ENCODE data around the gene CFAP73. TPM values are rescaled to one million over a fixed set of nuclear protein-coding genes. Genes with fewer than 3 reads are reported as not detected.

Gene CFAP73
- total RNA-seq, 1 experiment from 2014 or later: 0.10 TPM

DNA sequence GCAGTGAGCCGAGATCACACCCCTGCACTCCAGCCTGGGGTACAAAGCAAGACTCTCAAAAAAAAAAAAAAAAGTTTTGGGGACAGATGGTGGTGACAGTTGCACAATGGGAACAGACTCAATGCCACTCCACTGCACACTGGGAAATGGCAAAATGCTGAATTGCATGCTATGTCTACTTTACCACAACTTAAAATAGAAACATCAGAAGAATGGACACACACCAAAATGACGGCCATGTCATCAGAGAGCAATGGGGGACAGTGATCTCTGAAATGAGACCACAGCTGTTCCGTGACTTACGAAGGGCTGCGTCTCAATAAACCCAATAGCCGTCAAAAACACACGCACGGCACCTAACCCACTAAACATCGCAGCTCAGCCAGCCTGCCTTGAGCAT lies 22.0 kb downstream of the CFAP73 start:
- in situ Hi-C loops (cut with HindIII; ENCODE audit: low pct_unique_long_range_greater_than_20kb, low sequenced_read_pairs): loop anchor here (25.0 kb wide), 1 partner anchor 109 kb away; the partner anchor contains the start of gene DTX1
- H3K27me3 ChIP-seq (ENCODE audit: control insufficient read depth, insufficient read depth, low read length): no peaks in the 10 kb centered on the region
- no peak for TF ChIP-seq POLR2AphosphoS5 (IDR thresholded peaks at IDR 0.05; ENCODE audit: low read depth, low read length)
- TF ChIP-seq, protein P1, sequence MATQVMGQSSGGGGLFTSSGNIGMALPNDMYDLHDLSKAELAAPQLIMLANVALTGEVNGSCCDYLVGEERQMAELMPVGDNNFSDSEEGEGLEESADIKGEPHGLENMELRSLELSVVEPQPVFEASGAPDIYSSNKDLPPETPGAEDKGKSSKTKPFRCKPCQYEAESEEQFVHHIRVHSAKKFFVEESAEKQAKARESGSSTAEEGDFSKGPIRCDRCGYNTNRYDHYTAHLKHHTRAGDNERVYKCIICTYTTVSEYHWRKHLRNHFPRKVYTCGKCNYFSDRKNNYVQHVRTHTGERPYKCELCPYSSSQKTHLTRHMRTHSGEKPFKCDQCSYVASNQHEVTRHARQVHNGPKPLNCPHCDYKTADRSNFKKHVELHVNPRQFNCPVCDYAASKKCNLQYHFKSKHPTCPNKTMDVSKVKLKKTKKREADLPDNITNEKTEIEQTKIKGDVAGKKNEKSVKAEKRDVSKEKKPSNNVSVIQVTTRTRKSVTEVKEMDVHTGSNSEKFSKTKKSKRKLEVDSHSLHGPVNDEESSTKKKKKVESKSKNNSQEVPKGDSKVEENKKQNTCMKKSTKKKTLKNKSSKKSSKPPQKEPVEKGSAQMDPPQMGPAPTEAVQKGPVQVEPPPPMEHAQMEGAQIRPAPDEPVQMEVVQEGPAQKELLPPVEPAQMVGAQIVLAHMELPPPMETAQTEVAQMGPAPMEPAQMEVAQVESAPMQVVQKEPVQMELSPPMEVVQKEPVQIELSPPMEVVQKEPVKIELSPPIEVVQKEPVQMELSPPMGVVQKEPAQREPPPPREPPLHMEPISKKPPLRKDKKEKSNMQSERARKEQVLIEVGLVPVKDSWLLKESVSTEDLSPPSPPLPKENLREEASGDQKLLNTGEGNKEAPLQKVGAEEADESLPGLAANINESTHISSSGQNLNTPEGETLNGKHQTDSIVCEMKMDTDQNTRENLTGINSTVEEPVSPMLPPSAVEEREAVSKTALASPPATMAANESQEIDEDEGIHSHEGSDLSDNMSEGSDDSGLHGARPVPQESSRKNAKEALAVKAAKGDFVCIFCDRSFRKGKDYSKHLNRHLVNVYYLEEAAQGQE (IDR thresholded peaks at IDR 0.05; ENCODE audit: insufficient read depth in 1 of 2, low read depth in 2 of 2, low read length in 1 of 2): no peak
- H3K36me3 ChIP-seq (ENCODE audit: control insufficient read depth, insufficient read depth, low read length): peaks cover 20% of the 10 kb centered on the region
- no peak overlapping the region for H3K4me3 ChIP-seq (ENCODE audit: low read depth in 2 of 2, low read length in 2 of 2)
- no peak overlapping the region for H3K27ac ChIP-seq (ENCODE audit: low read length)
- ChIA-PET POLR2A (no interaction called here), CTCF (interaction anchor here (0.6 kb wide), 1 partner anchor 31 kb away, joined by 3 read pairs; no protein-coding TSS in a partner anchor)
- BruUV-seq (replicated peaks): no TSS peak
- H3K4me1 ChIP-seq (ENCODE audit: control insufficient read depth, insufficient read depth, low read length): no peaks in the 10 kb centered on the region
- ATAC-seq: no peak
- intact Hi-C loops (cut with micrococcal nuclease; ENCODE audit: unreplicated experiment): no loop called here
- no peak for DNase-seq (ENCODE audit: low read depth, low spot score)
- H3K9me3 ChIP-seq (ENCODE audit: control insufficient read depth, insufficient read depth, low read depth, low read length): no peaks in the 10 kb centered on the region

DNA sequence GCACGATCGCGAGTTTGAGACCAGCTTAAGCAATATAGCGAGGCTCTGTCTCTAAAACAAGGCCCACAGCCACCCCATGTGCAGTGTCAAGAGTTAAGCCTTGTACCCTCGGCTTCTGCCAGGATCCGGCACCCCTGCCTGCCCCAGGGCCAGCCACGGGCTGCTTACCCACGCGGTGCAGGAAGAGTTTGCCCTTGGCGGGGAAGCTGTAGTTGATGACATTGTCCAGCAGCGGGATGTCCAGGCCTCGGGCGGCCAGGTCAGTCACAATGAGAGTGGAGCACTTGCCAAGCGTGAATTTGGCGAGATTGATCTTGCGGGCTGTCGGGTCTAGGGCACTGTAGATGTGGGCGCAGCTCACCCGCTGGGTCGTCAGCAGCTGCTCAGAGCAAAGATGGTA lies 22.7 kb downstream of the CFAP73 start:
- BruUV-seq (replicated peaks): no TSS peak
- Histone ChIP-seq H3K4me3 (ENCODE audit: low read depth in 2 of 2, low read length in 2 of 2) (no peak overlapping the region), H3K36me3 (ENCODE audit: control insufficient read depth, insufficient read depth, low read length) (peaks cover 22% of the 10 kb centered on the region), H3K9me3 (ENCODE audit: control insufficient read depth, insufficient read depth, low read depth, low read length) (no peaks in the 10 kb centered on the region), H3K27ac (ENCODE audit: low read length) (no peak overlapping the region), H3K27me3 (ENCODE audit: control insufficient read depth, insufficient read depth, low read length) (no peaks in the 10 kb centered on the region), H3K4me1 (ENCODE audit: control insufficient read depth, insufficient read depth, low read length) (no peaks in the 10 kb centered on the region)
- POLR2A ChIA-PET: no interaction called here
- TF ChIP-seq, protein P2, sequence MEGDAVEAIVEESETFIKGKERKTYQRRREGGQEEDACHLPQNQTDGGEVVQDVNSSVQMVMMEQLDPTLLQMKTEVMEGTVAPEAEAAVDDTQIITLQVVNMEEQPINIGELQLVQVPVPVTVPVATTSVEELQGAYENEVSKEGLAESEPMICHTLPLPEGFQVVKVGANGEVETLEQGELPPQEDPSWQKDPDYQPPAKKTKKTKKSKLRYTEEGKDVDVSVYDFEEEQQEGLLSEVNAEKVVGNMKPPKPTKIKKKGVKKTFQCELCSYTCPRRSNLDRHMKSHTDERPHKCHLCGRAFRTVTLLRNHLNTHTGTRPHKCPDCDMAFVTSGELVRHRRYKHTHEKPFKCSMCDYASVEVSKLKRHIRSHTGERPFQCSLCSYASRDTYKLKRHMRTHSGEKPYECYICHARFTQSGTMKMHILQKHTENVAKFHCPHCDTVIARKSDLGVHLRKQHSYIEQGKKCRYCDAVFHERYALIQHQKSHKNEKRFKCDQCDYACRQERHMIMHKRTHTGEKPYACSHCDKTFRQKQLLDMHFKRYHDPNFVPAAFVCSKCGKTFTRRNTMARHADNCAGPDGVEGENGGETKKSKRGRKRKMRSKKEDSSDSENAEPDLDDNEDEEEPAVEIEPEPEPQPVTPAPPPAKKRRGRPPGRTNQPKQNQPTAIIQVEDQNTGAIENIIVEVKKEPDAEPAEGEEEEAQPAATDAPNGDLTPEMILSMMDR (IDR thresholded peaks at IDR 0.05): no peak
- TF ChIP-seq, protein P1 (IDR thresholded peaks at IDR 0.05; ENCODE audit: insufficient read depth in 1 of 2, low read depth in 2 of 2, low read length in 1 of 2): no peak
- TF ChIP-seq SIN3A (IDR thresholded peaks at IDR 0.05; ENCODE audit: borderline replicate concordance, insufficient read depth, low read depth, low read length) (no peak), POLR2AphosphoS5 (IDR thresholded peaks at IDR 0.05; ENCODE audit: low read depth, low read length) (no peak), TCF7L2 (IDR thresholded peaks at IDR 0.05; ENCODE audit: low read depth, low read length) (no peak)
- ATAC-seq (no peak), DNase-seq (ENCODE audit: low read depth, low spot score) (no peak)
- intact Hi-C loops (cut with micrococcal nuclease; ENCODE audit: unreplicated experiment) (no loop called here), in situ Hi-C loops (cut with HindIII; ENCODE audit: low pct_unique_long_range_greater_than_20kb, low sequenced_read_pairs) (loop anchor here (25.0 kb wide), 1 partner anchor 110 kb away; the partner anchor contains the start of gene DTX1)
- CTCF ChIA-PET: interaction anchor here (1.3 kb wide), 1 partner anchor 179 kb away, joined by 4 read pairs; no protein-coding TSS in a partner anchor
